ENCODE measurements around the gene PPP2R2C. TPM values are rescaled to one million over a fixed set of nuclear protein-coding genes. Genes with fewer than 3 reads are reported as not detected.

The PPP2R2C gene
- total RNA-seq, 1 experiment from 2014 or later, result 32.9 TPM

DNA sequence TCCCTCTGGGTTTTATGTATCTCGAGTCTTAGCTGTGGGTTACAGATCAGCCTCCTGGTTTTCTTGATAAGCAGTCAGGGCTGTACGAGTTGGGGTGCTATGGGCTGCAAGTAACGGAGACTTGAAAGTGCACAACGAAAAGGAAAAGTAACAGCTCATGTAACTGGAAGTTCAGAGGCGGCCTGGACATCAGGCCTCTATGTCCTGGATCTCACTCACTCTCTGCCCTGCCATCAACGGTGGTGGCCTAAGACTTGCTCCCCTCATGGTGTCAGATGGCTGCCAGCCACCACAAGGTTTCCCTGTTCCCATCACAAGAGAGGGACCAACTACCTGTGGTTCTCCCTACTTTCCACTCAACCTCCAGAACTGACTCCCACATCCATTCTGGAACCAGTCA is 4.8 kb downstream of the PPP2R2C start:
- Histone ChIP-seq H3K9me2 (ENCODE audit: insufficient read depth) (no peaks in the 10 kb centered on the region), H2AFZ (ENCODE audit: low read depth, low read length, poor library complexity, severe bottlenecking) (no peak overlapping the region), H3K27ac (ENCODE audit: low read depth, low read length) (no peak overlapping the region), H3K36me3 (ENCODE audit: control insufficient read depth in 1 of 2, insufficient read depth in 2 of 2, low read length in 2 of 2) (no peaks in the 10 kb centered on the region), H3K79me2 (ENCODE audit: insufficient read depth, low read length) (peaks cover 52% of the 10 kb centered on the region), H3K9me3 (ENCODE audit: control insufficient read depth in 1 of 2, insufficient read depth in 1 of 2, low read depth in 1 of 2, low read length in 2 of 2) (no peaks in the 10 kb centered on the region), H3K4me1 (ENCODE audit: control insufficient read depth in 1 of 2, insufficient read depth in 2 of 2, low read length in 2 of 2) (peaks cover 3 to 18% of the 10 kb centered on the region in 2 experiments; a peak in 3 of 4 replicates), H3K27me3 (ENCODE audit: insufficient read depth, low read length) (no peaks in the 10 kb centered on the region), H3K9ac (ENCODE audit: low read length) (no peak overlapping the region), H3K4me3 (replicated peaks in 1 of 2; ENCODE audit: low read depth in 1 of 2, low read length in 2 of 2) (no peak overlapping the region), H4K20me1 (ENCODE audit: insufficient read depth) (0 out of 2 replicates have a peak, but pooled peaks cover 2% of the 10 kb centered on the region), H3K4me2 (ENCODE audit: low read length) (no peak overlapping the region)
- DNase-seq (ENCODE audit: low read depth, low spot score) (no peak), ATAC-seq (no peak)
- TF ChIP-seq, protein P1, sequence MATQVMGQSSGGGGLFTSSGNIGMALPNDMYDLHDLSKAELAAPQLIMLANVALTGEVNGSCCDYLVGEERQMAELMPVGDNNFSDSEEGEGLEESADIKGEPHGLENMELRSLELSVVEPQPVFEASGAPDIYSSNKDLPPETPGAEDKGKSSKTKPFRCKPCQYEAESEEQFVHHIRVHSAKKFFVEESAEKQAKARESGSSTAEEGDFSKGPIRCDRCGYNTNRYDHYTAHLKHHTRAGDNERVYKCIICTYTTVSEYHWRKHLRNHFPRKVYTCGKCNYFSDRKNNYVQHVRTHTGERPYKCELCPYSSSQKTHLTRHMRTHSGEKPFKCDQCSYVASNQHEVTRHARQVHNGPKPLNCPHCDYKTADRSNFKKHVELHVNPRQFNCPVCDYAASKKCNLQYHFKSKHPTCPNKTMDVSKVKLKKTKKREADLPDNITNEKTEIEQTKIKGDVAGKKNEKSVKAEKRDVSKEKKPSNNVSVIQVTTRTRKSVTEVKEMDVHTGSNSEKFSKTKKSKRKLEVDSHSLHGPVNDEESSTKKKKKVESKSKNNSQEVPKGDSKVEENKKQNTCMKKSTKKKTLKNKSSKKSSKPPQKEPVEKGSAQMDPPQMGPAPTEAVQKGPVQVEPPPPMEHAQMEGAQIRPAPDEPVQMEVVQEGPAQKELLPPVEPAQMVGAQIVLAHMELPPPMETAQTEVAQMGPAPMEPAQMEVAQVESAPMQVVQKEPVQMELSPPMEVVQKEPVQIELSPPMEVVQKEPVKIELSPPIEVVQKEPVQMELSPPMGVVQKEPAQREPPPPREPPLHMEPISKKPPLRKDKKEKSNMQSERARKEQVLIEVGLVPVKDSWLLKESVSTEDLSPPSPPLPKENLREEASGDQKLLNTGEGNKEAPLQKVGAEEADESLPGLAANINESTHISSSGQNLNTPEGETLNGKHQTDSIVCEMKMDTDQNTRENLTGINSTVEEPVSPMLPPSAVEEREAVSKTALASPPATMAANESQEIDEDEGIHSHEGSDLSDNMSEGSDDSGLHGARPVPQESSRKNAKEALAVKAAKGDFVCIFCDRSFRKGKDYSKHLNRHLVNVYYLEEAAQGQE (IDR thresholded peaks at IDR 0.05; ENCODE audit: low read depth), result no peak
- TF ChIP-seq, protein P2, sequence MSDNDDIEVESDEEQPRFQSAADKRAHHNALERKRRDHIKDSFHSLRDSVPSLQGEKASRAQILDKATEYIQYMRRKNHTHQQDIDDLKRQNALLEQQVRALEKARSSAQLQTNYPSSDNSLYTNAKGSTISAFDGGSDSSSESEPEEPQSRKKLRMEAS (IDR thresholded peaks at IDR 0.05), result no peak
- no peak for TF ChIP-seq JUND (IDR thresholded peaks at IDR 0.05)
- TF ChIP-seq EZH2phosphoT487 (IDR thresholded peaks at IDR 0.05; ENCODE audit: borderline replicate concordance), result no peak
- ChIA-PET POLR2A (no interaction called here), CTCF (no interaction called here), RAD21 (ENCODE audit: low non-redundant PET in 1 of 2, low total read pairs in 2 of 2, uncharacterized antibody in 2 of 2, unreplicated experiment in 2 of 2) (no interaction called here)
- intact Hi-C loops (cut with micrococcal nuclease), result loop anchor here (5.0 kb wide), 1 partner anchor 75 kb away; no protein-coding TSS in a partner anchor
- BruUV-seq (replicated peaks), result no TSS peak

DNA sequence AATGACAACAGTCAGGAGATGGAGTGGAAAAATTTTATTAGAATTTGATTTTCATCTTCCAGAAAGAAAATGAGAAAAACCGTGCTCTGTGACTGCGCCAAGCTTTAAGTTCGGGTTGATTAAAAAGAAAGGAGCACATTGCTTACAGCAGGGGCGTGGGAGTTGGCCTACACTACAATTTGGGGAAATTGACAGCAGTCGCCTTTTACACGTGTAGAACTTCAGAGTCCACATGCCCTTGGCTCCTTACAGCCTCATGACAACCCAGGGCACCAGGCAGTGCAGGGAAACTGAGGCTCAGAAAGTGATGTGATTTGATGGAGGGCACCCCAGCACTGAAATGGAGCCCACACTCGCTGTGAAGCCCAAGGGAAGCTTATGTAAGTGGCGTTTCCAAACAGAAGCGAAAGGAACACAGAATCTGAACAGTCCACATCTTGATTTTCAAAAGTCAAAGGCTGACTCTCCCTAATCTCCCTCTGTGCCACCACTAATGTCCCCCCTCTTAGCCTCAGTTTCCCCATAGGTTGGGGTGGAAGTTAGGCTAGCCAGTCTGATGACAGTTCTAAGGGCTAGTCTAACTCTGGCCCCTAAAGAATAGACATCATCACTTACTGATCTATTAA is 5.5 kb downstream of the PPP2R2C start:
- Histone ChIP-seq H3K27ac (ENCODE audit: low read depth, low read length) (no peak overlapping the region), H3K36me3 (ENCODE audit: control insufficient read depth in 1 of 2, insufficient read depth in 2 of 2, low read length in 2 of 2) (no peaks in the 10 kb centered on the region), H3K9me3 (ENCODE audit: control insufficient read depth in 1 of 2, insufficient read depth in 1 of 2, low read depth in 1 of 2, low read length in 2 of 2) (no peaks in the 10 kb centered on the region), H3K4me3 (replicated peaks in 1 of 2; ENCODE audit: low read depth in 1 of 2, low read length in 2 of 2) (no peak overlapping the region), H3K4me2 (ENCODE audit: low read length) (no peak overlapping the region), H3K79me2 (ENCODE audit: insufficient read depth, low read length) (peaks cover 52% of the 10 kb centered on the region), H3K9me2 (ENCODE audit: insufficient read depth) (no peaks in the 10 kb centered on the region), H2AFZ (ENCODE audit: low read depth, low read length, poor library complexity, severe bottlenecking) (no peak overlapping the region), H3K9ac (ENCODE audit: low read length) (no peak overlapping the region), H3K27me3 (ENCODE audit: insufficient read depth, low read length) (no peaks in the 10 kb centered on the region), H4K20me1 (ENCODE audit: insufficient read depth) (0 out of 2 replicates have a peak, but pooled peaks cover 2% of the 10 kb centered on the region), H3K4me1 (ENCODE audit: control insufficient read depth in 1 of 2, insufficient read depth in 2 of 2, low read length in 2 of 2) (peaks cover 3 to 18% of the 10 kb centered on the region in 2 experiments; a peak in 3 of 4 replicates)
- intact Hi-C loops (cut with micrococcal nuclease), result loop anchor here (5.0 kb wide), 1 partner anchor 75 kb away; no protein-coding TSS in a partner anchor
- POLR2A ChIA-PET, result no interaction called here
- DNase-seq (ENCODE audit: low read depth, low spot score), result no peak
- TF ChIP-seq, protein P3, sequence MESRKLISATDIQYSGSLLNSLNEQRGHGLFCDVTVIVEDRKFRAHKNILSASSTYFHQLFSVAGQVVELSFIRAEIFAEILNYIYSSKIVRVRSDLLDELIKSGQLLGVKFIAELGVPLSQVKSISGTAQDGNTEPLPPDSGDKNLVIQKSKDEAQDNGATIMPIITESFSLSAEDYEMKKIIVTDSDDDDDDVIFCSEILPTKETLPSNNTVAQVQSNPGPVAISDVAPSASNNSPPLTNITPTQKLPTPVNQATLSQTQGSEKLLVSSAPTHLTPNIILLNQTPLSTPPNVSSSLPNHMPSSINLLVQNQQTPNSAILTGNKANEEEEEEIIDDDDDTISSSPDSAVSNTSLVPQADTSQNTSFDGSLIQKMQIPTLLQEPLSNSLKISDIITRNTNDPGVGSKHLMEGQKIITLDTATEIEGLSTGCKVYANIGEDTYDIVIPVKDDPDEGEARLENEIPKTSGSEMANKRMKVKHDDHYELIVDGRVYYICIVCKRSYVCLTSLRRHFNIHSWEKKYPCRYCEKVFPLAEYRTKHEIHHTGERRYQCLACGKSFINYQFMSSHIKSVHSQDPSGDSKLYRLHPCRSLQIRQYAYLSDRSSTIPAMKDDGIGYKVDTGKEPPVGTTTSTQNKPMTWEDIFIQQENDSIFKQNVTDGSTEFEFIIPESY (IDR thresholded peaks at IDR 0.05; ENCODE audit: extremely low read depth, insufficient replicate concordance, low read length), result no peak
- TF ChIP-seq ZNF274 (IDR thresholded peaks at IDR 0.05; ENCODE audit: low read depth, low read length) (no peak), JUND (IDR thresholded peaks at IDR 0.05) (no peak), TCF7L2 (IDR thresholded peaks at IDR 0.05; ENCODE audit: borderline replicate concordance, extremely low read depth, insufficient read depth, insufficient read length) (no peak), EZH2phosphoT487 (IDR thresholded peaks at IDR 0.05; ENCODE audit: borderline replicate concordance) (no peak)
- TF ChIP-seq, protein P4, sequence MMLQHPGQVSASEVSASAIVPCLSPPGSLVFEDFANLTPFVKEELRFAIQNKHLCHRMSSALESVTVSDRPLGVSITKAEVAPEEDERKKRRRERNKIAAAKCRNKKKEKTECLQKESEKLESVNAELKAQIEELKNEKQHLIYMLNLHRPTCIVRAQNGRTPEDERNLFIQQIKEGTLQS (IDR thresholded peaks at IDR 0.05), result no peak
- TF ChIP-seq, protein P5, sequence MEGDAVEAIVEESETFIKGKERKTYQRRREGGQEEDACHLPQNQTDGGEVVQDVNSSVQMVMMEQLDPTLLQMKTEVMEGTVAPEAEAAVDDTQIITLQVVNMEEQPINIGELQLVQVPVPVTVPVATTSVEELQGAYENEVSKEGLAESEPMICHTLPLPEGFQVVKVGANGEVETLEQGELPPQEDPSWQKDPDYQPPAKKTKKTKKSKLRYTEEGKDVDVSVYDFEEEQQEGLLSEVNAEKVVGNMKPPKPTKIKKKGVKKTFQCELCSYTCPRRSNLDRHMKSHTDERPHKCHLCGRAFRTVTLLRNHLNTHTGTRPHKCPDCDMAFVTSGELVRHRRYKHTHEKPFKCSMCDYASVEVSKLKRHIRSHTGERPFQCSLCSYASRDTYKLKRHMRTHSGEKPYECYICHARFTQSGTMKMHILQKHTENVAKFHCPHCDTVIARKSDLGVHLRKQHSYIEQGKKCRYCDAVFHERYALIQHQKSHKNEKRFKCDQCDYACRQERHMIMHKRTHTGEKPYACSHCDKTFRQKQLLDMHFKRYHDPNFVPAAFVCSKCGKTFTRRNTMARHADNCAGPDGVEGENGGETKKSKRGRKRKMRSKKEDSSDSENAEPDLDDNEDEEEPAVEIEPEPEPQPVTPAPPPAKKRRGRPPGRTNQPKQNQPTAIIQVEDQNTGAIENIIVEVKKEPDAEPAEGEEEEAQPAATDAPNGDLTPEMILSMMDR (IDR thresholded peaks at IDR 0.05 in 2 of 3, conservative IDR thresholded peaks at IDR 0.05 in 1 of 3; ENCODE audit: borderline replicate concordance in 1 of 3, insufficient read depth in 1 of 3, low read depth in 2 of 3, low read length in 2 of 3), result no peak
- no peak for ATAC-seq
- BruUV-seq (replicated peaks), result no TSS peak
- CTCF ChIA-PET, result no interaction called here
- RAD21 ChIA-PET (ENCODE audit: low non-redundant PET in 1 of 2, low total read pairs in 2 of 2, uncharacterized antibody in 2 of 2, unreplicated experiment in 2 of 2), result no interaction called here

Data from HCT116 (cell line).